GM18861 (cell line): ENCODE data around the gene CYGB.

Experiments used
- ATAC-seq: cut with Tn5 transposase; IDR thresholded peaks from one replicate; pipeline ENCODE4 v1.9.1; 2021; ENCODE audit not compliant: unreplicated experiment

CYGB gene

DNA sequence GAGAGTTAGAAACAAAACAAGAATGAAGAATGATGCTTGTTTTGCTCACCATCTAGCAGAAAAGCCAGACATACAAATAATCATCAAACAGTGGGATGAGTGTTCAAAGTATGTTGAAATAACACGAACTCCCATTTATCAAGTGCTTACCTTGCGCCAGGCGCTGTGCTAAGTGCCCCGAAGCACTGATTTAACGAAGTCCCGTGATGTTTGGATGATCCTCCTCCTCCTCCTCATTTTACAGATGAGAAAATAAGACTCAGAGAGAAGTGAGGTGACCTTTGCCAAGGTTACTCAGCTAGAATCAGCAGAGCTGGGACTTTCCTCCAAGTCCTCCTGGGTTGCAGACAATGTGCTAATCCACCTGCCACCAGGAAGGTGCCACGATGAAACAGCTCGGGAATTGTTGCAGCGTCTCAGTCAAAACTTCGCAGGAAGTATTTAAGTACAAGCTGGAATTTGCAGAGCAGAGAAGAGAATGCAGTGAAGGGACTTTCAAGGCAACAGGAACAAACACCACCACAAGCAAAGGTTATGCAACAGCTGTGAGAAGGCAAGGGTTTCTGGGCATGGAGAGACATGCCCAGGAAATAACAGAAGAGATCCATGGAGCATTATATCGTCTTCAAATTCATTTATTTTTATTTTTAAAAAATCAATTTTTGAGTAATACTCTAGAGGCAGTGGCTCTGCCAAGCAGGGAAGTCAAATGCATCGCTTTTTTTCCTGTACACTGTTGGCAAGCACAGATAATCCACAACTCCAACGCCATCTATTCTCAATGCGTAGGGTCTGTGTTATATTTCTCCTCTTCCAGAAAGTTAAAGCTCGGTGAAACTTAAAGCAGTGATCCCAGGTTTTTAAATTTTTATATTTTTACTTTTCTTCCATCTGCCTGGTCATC, 13.5 kb upstream of the CYGB start:
- no peak for ATAC-seq

DNA sequence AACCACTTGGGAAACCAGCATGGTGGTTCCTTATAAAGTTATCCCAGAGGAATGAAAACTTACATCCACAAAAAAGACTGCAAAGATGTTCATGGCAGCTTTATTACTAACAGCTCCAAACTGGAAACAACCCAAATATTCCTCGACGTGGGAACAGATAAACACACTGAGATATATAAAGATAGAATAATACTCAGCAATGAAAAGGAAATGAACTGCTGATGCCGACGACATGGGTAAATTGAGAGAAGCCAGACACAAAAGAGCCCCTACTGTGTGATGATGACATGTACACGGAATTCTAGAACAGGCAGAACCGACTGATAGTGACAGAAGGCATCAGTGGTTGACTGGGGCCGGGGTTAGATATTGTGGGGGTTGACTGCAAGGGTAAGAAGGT, 12.0 kb upstream of the CYGB start:
- no peak for ATAC-seq

DNA sequence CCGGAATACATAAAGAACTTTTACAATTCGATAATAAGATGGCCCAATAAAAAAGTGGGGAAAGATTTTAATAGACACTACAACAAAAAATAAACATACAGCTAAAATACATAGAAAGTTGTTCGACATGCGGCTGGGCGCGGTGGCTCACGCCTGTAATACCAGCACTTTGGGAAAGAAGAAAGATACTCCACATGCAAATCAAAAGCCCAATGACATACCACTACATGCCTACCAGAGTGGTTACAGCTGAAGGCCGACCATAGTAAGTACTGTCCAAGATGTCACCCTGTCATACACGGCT, 11.7 kb upstream of the CYGB start:
- ATAC-seq: no peak

DNA sequence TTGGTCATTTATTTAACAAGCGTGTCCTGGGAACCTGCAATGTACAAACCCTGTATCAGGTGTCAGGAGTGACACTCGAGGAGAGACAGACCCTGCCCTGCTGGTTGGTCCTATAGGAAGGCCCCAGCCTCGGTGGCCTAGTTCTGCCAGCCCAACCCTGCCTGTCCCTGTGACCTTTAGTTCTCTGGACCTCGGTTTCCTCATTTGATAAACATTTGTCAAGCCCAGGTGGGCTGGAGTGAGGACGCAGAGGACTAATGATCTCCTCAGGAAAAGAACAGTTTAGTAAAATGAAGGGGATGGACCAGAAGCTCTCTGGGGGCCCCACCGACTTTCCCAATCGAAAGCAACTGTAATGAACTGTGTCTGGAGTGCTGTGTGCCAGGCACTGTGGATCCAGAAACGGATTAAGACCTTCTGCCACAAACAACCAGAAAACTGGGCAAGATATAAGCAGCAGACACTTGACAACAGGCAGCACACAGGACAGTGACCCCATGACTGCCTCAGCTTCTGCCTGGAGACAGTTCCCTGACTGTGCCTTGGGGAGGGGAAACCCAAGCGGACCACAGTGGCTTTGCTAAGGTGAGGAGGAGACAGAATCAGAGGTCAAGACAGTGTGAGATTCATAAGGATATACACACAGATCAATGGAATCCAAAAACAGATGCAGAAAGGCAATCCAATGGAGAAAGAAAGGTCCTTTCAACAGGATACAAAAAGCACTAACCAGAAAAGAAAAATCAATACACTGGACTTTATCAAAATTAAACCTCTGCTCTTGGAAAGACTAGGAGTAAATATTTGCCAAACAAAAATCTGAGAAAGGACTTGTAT, 11.1 kb upstream of the CYGB start:
- ATAC-seq: no peak

DNA sequence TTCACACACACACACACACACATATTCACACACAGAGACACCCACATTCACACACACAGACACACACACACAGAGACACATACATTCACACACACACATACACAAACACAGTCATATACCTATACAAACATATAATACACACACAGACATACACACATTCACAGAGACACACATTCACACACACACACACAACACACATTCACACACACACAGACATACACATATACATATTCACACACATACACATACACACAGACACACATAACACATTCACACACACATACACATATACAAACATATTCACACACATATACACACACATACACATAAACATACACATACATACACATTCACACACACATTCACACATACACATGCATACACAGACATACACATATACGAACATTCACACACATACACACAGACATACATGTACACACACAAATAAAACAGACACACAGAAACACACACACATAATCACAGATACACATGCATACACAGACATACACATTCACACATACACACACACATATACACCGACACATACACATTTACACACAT, 10.2 kb upstream of the CYGB start:
- ATAC-seq: no peak

DNA sequence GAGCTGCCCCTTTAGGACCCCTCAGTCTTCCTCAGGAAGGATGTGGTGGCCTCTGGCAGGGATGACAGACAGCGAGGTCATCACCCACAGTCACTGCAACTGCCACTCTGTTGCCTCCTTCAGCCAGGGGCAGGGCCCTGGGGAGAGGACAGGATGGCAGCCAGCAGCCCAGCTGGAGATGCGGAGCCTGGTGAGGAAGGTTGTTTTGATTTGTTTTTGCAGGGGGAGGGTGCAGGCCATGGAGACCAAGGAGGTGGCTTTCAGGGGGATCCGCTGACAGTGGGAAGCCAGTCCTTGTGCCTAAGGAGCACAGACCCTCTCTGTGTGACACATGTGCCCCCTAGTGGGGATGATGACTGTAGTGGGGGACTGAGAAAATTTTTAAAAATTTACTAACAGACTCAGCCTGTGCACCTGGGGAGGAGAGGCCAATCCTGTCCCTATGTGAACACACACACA, 9.7 kb upstream of the CYGB start:
- ATAC-seq: no peak

DNA sequence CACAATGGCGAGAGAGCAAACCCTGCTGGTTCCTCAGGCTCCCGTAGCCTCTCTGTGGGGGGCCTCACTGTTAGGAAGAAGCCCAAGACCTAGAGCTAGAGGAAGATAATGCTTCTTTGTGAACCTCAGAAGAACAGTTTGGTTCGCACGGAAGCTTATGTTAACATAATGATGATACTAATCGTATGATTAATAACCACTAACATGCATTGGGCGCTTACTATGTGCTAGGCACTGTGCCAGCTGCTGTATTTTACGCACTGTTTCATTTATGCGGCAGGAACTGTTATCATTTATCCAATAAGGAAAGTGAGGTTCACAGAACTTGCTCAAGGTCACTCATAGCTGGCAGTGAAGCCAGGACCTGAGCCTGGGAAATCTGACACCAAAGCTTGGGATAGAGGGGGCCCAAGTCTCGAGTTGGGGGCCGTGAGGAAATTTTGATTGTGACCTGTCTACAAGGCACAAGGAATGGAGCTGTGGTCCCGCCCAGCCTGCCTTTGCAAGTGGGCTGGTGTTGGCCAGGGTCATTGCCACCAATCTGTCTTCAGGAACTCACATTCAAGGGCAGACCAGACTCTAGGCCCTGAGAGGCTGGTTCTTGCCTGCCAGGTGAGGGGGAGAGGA, 9.2 kb upstream of the CYGB start:
- ATAC-seq: no peak

DNA sequence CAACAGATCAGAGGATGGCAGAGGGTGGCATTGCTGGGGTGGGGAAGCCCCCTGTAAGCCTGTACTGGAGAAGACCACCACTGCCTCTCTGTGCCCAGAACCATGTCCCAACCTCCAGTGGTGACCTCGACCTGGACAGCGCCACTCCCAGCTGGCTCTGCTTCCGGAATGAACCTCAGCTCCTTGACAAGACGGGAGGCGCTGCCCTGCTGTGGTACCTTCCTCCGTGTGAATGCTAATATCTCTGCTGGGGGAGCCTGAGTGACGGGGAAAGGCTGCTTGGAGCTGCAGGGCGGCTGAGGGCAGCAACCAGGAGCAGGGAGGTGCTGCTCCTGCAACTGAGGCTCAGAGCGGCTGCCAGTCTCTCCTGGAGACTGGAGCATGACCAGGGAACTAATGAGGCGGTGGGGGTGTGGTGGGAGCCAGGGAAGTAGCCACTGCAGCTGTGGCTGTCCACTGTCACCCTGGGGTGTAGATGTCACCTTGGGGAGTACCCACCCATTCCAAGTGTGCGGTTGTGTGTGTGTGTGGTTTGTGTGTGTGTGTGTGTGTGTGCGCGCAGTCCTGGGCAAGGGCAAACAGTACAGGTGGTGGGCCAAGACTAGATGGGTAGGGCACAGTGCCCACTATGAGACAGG, 8.5 kb upstream of the CYGB start:
- no peak for ATAC-seq

DNA sequence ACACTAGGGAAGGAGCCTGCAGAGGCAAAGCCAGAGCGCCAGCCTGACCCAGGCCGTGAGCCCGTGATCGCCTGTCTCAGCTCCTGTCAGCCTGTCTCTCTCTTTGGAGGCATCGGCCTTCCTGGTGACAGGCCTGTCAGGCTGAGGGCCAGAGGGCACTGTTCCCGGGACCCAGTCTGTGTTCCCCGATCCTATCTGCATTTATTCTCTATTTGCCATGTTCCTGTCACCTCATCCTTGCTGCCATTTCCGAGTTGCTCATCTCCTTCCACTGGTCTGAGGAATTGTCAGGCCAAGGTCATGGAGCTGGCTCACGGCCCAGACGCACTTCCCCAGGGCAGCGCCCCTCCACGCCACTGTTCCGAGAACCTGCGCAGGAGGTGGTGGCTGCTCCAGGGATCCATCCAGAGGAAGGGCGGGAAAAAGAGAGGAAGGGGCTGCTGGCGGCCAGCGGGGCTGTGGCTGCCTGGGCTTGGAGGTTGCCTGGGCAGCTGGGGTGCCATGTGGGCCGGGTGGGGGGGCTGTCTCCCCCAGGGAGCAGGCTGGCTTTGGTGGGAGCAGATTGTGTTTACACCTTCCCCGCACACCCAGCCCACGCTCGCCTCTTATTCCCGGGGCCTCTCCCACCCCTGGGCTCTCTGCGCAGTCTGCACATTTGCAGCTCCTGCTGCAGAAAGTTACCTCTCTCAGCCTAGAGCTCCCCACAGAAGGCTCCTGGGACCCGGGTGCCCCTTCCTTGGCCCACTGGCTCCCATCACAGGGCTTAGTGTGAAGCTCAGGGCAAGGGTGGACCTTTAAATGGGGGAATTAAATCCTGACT, 7.2 kb upstream of the CYGB start:
- ATAC-seq: no peak

DNA sequence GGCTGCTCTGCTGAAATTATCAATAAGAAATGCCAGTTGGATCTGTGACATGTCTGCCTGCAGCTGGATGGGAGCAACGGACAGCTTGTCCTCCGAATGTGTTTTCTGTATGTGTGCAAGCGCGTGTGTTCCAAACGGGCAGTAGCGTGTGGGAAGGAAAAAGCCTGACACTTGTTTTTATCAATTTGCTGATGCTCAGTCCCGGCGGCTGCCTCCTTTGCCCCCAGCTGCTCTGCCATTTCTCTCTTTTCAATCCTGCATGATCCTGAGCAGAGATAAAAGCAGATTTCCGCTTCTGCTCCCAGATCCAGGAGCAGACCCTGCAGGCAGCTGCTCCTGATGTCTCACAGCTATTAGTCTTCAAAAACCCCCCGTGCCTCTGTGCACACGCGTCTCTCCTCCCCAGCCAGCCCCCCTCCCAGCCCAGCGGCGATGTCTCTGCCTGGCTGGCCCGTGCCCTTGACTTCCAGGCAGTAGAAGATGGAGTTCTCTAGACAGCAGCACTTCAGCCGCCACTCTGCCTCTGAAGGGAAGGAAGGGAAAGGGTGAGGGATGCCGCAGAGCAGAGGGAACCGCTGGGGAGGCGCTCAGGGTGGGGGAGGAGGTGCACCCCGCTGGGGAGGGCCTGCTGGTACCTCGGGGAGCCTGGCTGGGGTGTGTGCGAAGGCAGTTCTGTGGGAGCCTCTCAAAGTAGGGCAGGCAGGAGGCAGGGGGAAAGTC, 6.5 kb upstream of the CYGB start:
- no peak for ATAC-seq

DNA sequence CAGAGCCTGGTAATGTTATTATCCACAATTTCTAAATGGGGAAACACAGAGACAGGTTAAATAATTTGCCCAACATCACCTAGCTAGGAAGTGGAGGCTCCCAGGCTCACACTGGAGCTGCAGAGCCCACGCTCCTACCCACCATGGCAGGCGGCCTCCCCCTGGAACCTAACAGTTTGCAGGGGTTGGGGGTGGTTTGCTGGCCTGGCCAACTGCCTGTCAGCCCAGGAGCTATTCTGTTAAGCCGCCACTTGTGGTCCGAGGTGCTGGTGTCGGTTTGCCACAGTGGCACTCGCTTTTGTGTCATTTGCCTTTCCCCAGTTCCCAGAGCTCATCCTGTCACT, 5.9 kb upstream of the CYGB start:
- no peak for ATAC-seq

DNA sequence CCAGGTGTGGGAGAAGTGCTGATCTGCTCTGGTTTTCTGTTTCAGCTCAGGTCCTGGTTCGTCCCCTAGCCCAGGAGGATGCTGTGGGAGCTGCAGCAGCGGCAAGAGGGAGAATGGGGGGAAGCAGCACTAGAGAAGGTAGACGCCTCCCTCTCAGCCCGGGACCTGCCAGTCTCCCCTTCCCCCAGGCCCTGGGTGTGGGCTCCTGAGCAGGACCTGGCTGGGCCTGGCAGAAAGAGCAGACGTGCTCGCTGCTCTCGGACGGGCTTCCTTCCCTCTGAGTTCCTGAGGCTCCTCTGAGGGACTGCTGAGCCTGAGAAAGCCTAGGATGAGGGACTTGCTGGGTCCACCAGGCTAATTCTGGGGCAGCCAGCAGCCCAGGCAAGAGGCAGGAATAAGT, 5.5 kb upstream of the CYGB start:
- no peak for ATAC-seq

DNA sequence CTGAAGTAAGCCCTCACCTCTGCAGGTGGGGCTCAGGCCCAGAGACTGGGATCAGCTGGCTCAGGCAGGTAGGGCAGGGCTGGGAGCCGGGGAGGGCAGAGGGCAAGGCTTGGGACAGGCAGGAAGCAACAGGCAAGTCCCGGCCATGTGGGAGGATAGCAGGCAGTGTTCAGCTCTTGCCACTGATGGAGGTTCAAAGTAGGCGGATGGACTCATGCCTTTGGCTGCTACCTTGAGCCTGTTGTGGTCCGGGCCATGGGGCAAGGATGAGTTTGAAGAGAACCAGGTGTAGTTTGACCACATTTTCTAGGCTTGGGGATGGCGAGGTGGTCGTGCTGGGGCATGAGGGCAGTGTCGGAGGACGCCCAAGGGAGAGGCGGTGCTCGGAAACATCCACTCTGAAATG, 5.1 kb upstream of the CYGB start:
- no peak for ATAC-seq

DNA sequence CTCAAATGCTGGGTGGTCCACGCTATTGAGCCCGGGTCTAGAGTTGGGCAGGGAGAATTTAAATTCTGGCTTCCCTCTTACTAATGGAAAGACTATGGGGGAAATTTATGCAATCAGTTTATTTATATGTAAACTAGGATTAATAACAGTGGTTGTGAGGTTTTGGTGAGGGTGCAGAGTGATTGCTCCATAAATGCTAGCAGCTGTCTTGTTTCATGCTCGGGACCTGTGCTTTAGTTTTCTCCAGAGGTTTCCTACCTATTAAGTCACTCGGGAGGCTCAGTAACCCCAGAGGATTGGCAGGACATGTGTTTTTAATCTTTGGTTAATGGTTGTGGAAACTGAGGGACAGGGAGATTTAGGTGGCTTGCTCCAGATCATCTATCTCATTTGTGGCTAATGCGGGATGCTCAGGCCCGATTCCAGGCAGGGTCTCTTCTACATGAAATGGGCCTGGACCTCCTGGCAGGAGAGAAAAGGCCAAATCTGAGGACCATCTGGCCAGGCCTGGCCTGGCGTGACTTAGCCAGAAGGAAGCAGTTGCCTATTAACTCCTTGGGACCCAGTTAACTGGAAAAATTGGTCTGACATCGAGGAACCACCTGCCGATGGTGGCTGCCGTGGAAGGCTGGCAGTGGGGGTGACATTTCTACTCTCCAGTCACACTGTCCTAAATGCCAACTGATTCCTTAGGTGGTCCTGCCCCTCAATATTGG, 4.4 kb upstream of the CYGB start:
- ATAC-seq: no peak

DNA sequence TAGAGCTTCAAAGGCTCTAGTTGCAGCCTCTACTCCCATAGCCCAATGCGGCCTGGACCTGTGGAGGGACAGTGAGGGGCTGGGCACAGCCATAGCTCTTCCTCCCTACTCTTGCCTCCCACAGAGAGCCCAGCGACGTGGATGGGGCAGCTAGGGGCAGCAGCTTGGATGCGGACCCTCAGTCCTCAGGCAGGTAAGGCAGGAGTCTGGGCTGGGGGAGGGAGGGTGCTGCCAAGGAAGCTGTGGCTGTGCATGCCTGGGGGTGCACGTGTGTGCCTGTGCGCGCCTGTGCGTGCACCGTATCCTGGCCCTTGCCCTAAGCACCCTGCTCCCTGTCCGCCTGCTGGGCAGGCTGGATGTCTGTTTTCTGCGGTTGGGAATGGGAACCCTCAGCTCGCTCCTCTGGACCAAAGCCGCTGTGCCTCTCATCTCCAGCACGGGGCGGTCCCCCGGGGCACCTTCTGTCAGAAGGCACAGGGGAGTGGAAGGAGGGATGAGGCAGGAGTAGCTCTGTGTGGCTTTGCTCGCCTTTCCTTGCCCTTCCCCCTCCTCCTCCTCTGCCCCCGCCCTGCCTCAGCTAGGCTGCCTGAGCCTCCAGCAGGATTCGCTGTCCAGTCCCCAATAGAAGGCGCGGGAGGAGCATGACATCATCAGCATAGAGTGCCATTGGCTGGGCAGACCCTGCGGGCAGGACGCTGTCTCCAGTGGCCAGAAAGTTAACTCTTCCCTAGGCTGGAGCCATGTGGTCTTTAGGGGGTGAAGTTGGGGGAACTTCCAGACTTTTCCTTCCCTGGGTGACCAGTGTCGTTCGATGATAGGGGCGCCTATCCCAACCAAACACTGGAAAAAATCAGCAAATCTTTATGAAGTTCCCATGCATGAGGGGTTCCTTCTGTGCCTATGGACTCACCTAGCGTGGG, 3.1 kb upstream of the CYGB start:
- ATAC-seq: no peak

DNA sequence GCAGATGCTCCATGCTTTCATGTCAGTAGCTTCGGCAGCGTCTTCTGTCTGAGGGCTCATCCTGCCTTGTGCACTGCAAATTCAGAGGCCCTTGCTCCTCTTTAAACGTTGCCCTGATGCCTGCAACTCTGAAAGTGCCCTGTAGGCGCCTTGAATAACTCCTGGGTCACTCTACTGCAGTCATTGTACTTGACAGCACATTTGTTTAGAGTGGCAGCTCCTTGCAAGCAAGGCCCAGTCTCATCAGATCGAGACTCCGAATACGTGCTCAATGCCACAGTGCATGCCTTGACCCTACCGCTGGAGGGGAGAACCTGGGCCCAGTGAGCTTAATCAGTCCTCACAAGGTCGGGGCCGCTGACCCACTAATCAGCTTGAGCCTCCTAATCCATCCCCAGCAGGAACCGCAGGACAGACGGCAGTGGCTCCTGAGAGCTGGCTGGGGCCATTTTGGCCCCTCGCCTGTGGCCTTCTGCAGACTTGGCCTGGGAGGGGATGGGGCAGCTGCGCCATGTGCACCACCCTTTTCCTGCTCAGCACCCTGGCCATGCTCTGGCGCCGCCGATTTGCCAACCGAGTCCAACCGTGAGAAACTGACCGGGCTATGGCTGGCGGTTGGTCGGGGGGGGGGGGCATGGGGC, 2.2 kb upstream of the CYGB start, which contains the start of gene PRCD:
Gene PRCD (plus strand): TSS at position 414 of the 641 bp plus-strand sequence. CDS start 98 bp downstream, at position 512.
- ATAC-seq: no peak

DNA sequence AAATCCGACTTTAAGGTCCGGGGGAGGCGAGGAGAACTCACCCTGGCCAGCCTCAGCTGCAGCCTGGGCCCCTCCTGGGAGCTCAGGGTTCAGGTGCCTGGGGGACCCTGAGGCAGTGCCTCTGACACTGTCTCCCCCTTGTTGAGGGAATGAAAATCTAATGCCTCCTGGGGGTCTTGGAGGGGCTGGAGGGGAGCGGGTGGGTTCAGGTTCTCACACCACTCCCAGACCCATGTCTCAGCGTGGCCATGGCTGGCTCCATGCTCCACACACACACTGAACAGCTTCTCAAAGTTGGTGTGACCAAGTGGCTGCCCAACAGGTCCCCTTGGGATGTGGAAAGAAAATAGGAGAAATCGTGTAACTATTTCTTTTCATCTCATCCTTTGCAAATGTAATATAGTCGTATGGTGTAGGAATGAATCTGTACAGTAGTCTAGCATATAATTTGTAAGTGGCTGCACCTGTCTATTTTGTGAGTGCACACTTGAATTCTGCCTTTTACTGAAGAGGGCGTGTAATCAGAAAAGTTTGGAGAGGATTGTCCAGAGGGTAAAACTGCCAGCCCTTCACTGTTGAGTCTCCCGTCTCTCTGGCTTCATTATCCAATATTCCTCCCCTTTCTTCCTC, 1.5 kb upstream of the CYGB start:
- no peak for ATAC-seq
